ENCODE data around the gene TTC1.

TTC1 gene

DNA sequence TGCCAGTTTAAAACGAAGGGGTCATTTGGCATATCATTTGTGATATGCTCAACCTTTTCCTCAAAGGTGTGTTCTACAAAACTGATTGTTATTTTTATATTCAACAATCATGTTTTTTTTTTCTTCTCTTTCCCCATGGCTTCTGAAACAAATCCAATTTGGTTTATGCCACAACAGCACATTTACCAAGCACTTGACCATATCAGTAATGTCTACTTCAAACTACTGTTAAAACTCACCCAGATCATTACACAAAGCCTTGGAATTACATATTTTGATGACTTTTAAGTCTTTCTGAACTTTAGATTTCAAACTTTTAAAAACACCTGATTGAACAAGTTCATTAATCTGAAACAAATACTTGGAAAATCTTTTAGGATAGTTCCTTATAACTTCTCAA, 81.1 kb downstream of the TTC1 start:
- DNase-seq, result no peak

DNA sequence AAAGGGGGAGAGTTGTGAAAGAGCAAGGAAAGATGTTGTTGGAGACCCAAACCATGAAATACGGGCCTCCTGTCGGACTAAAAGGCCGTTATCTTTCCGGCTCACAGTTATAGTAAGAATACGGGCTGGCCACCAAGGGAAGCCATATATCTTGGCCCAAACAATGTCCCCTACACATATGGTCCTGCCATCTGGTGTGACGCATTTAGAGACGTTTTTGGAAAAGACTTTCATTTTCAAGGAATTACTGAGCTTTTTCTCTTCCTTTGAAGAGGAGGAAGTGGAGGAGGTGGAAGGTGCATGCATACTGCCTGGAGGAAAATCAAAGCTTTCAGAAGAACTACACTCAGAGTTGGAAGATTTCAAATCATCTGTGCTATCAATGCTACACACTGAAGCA, 83.6 kb downstream of the TTC1 start:
- no peak for DNase-seq

DNA sequence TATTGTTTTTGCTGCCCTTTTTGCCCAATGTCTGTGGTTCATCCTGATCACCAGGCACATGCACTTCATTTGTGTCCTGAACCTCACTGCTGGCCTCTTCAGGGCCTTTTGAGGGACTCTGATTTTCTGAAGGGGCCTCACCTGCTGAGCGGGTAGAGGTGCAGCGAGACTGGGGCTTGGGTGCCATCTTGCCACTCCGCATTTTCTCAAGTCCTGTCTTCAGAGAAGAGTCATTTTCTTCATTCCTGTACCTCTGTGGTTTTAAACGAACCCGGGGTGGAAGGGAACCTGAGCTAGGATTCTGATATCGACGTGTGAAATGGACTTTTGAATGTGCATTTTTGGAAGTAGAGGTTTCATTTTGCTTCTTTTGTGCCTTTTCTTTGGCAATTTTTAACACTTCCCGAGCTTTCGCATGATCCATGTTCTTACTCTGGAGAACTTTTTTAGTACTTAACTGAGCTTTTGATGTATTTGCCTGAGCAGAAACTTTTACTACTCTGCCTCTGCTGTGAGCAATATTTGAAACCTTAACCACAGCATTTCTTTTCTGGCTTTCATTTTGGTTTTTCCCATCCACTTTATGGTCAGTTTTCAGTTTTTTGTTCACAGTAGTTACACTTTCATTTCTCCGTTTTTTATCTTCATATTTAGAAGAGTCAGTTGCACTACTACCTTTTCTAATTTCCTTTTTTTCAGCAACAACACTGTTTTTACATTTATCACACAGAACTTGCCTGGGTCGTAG, 84.2 kb downstream of the TTC1 start:
- no peak for DNase-seq

DNA sequence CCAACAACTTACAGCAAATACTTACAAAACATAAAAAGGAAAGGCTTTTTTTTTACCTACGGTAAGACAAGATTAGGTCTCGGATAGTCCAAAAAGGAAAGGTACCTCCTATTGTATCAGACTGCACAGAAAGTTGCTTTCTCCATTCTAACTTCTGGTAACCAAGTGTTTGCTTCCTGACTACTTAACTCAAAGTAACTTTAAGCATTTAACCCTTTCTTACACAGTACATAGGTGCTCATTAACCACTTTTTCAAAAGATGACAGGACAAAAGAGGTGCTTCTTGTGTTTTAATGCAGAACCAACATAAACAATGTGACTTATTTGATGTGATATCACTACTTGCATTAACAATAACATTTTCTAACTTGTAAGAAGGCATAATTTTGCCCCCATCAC, 87.2 kb downstream of the TTC1 start:
- no peak for DNase-seq

DNA sequence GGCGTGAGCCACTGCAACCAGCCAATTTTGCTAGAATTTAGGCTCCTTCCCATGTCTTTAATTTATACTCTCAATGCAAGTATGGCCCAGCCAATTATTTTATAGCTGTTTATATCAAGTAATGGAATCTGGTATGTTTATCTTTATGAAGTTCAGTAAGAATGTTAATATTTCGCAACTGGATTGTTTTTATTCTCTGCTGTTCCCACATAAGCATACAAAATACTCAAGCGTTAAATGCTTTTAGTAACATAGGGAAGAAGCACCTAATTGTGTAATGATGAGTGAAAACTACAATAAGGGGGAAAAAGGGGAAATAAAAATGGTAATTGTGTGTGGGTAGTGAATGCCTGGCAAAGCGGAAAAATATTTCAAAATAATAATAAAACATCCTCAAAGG, 89.1 kb downstream of the TTC1 start:
- DNase-seq, result no peak

DNA sequence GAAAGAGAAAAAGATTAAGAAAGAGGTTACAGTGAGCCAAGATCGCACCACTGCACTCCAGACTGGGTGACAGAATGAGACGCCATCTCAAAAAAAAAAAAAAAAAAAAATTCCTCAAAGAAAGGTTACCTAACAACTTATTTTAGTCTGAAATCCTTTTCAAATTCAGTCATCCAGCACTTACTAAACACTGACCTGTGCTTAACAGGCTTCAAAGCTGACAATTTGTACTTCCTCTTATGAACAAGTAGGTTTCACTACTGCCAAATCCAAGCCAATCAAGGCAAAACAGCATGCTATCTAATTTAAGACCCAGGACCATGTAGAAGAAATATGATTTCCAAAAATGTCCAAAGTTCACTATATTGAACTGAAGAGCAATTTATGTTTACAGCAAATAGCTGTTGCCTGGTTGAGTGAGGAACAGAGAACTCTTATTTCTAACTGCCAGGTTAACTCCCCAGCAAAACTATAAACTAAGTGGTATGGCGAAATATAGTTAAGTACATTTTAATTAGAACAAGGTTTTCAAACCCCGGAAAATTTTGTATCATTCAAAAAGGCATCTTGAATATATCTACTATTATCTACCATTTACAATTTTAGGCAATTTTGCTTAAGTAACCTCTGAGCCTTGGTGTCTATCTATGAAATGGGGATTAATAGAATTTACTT, 96.9 kb downstream of the TTC1 start:
- DNase-seq, result no peak

DNA sequence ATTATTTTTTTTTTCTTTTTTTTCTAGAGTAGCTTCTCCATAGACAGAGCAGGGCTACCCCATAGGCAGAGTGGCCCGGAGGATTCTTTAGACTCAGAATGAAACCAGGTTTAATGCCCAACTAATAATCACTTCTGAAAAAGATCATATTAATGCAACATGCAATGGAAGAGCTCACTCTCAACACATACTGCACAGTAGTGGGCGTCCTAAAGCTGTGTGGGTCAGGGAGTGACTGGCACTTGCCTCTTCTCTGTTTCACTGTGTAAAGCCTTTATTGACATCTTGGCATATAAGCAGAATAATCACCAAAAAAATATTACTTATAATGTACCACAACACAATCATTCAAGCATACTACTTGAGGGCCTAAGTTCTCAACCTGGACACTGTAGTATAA, 99.2 kb downstream of the TTC1 start:
- no peak for DNase-seq
